ENCODE measurements around the gene RBPJ.

GRCh38 chr4:26484516-26484915 is 163.7 kb downstream of the RBPJ start:
- TF ChIP-seq, protein P1, sequence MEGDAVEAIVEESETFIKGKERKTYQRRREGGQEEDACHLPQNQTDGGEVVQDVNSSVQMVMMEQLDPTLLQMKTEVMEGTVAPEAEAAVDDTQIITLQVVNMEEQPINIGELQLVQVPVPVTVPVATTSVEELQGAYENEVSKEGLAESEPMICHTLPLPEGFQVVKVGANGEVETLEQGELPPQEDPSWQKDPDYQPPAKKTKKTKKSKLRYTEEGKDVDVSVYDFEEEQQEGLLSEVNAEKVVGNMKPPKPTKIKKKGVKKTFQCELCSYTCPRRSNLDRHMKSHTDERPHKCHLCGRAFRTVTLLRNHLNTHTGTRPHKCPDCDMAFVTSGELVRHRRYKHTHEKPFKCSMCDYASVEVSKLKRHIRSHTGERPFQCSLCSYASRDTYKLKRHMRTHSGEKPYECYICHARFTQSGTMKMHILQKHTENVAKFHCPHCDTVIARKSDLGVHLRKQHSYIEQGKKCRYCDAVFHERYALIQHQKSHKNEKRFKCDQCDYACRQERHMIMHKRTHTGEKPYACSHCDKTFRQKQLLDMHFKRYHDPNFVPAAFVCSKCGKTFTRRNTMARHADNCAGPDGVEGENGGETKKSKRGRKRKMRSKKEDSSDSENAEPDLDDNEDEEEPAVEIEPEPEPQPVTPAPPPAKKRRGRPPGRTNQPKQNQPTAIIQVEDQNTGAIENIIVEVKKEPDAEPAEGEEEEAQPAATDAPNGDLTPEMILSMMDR (IDR thresholded peaks at IDR 0.05), result no peak
- no peak for TF ChIP-seq POLR2A (IDR thresholded peaks at IDR 0.05)

Data from esophagus squamous epithelium (tissue), 4 donors.